GF-D8 (cell line): ENCODE results near the gene CARMIL3.

ENCODE experiments used
- DNase-seq: peaks from one replicate; lab custom pipeline; 2025; lab: John Stamatoyannopoulos, UW

Gene CARMIL3

GRCh38 chr14:24115422-24116127 lies 63.8 kb downstream of the CARMIL3 start:
- no peak for DNase-seq

GRCh38 chr14:24116128-24116814 lies 64.5 kb downstream of the CARMIL3 start:
- DNase-seq: no peak

GRCh38 chr14:24117179-24117578 lies 65.4 kb downstream of the CARMIL3 start:
- DNase-seq: no peak
